Activated CD4-positive, alpha-beta T cell treated with anti-CD3 and anti-CD28 coated beads, Interleukin-10, Interleukin-2, amounts not matched to agents 100 ng/mL and 50 ng/mL, durations not matched to agents 16 hours and 8 hours (primary cell): Measurements from ENCODE around the gene AP4B1.
"Not testable (repeated sequence)": the region's sequence is repeated elsewhere in the genome, so short reads cannot be mapped to it uniquely, and the experiment has no call there.

Experiments
- DNase-seq: peaks from one replicate; pipeline ENCODE4 v3.0.0-alpha.2; 2020

Gene AP4B1

DNA sequence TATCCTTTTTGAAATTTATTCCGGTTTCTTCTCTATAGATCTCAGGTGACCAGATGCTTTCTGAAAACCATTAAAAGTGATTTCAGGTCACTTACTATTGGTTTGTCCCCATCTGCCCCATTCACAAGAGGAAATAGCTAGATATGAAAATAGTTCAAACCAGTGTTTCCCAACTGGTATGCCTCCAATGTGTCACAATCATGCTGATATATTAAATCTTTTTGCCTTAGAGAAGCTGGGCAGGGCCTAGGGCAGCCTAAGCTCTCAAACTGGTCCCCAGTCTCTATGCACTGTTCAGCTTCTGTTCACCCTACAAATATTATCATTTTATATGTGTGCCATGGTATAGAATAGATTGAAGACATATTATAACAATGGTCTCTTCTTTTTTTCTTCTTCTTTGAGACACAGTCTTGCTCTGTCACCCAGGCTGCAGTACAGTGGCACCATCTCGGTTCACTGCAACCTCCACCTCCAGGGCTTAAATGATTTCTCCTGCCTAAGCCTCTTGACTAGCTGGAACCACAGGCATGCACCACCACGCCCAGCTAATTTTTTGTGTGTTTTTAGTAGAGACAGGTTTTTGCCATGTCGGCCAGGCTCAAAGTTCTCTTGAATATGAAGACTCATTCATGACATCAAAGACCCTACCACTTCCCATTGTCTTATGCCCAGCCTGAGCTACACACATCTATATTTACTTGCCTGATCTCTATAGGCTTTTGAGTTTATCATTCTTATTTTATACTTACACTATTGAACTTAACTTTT lies 48.8 kb downstream of the AP4B1 start:
- DNase-seq = no peak

DNA sequence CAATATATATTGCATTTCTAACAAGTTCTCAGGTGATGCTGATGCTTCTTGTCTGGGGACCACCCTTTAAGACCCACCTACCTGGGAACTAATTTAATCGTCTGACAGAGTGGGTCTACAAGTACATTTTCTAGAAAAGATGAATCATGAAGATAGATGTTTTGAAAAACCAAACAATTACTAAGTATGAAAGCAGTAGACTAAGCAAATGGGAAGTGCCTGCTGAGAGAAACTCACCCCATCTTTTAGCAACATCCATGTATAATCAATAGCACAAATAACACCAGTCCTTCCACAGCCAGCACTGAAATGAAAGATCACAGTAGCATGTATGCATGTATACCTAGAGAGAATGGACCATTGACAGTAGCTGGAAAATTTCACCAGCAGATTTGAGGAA lies 50.4 kb downstream of the AP4B1 start:
- DNase-seq = no peak

DNA sequence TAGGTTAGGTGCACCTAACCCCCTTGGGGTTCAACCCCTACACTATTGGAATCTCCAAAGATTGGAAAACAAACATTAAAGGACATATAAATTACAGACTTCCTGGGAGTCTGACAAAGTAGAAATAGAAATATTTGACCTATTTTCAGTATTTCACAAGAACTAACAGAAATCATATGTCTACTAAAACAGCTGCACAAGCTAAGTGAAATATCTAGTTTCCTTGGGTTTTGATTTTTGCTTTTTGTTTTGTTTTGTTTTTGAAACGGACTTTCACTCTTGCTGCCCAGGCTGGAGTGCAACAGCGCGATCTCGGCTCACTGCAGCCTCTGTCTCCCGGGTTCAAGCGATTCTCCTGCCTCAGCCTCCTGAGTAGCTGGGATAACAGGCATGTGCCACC lies 51.9 kb downstream of the AP4B1 start:
- not testable (repeated sequence) for DNase-seq

DNA sequence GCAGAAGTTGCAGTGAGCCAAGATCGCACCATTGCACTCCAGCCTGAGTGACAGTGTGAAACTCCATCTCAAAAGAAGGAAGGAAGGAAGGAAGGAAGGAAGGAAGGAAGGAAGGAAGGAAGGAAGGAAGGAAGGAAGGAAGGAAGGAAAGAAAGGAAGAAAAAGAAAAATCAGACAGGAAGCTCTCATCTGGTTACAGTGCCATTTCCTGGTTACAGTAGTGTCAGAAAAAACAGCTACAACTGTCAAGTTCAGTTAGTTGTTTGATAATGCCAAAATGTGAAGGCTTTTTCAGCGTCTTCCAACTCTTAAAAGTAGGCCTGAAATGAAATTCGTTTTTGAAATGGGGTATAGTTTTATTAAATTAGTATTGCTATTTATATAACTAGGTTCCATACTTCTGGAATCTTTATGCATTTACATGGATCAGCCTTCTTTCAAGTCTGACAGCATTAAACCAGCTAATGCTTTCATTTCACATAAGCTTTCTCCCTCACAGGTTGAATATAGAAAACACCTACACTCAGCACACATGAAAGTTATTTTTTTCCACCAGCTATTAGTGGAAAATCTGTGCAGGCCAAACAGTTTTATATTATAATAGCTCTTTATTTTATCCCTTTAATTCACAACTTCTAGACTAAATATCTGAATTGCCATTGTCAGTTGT lies 54.3 kb downstream of the AP4B1 start:
- no peak for DNase-seq

DNA sequence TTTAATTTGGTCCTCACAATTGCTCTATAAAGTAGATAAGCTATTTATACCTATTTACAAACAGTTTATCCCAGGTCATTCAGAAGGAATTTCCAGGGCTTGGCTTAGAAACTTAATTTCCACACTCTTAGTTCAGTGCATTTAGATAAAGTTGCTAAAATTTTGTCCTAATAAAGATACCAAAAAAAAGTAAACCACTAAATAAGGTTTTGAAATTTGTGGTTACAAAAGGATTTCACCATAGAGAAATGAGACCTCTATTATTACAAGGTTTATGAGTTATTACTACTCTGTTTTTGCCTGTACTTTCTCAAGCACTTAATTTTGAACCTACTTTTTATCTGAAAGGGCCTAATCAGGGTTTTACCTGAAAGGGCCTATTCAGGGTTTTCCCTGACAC lies 55.5 kb downstream of the AP4B1 start:
- DNase-seq = no peak

DNA sequence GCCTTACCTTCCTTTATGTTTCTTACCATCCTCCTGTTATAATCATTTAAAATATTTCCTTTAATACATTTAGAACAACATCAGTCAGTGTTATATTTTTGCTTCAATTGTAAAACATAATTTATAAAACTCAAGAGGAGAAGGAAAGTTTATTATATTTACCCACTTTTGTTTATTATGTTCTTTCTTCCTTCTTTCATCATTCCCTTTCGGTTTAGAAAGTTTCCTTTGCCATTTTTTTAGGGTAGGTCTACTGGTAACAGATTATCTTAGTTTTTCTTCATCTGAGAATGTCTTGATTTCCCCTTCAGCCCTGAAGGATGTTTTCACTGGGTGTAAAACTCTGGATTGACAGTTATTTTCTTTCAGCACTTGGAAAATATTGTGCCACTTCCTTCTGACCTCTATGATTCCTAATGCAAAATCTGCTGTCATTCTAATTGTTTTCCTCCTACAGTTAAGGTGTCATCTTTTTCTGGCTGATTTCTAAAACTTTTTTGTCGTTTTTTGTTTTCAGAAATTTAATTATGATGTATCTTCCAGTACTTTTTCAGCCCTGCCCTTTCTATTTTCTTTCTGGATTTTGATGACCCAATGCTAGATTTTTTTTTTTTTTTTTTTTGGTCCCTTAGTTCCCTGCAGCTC lies 58.1 kb downstream of the AP4B1 start:
- no peak for DNase-seq
